Effector memory CD8-positive, alpha-beta T cell (primary cell): ENCODE measurements around the gene SLC25A26.

ENCODE experiments used
- ATAC-seq: fragments of 150-1000 bp; cut with Tn5 transposase; replicated peaks from 2 replicates; pipeline ENCODE4 v1.10.0; 2021; ENCODE audit warnings: mild to moderate bottlenecking, moderate library complexity
- DNase-seq, 3 experiments: peaks; one replicate each; pipeline ENCODE4 v3.0.0; 2021
- H3K27ac Mint-ChIP-seq, 2 donors: one replicate each; pipeline ENCODE4 v1.8.0; 2022; ENCODE audit warnings: mild to moderate bottlenecking in 2 of 2, mixed read lengths in 2 of 2, moderate library complexity in 2 of 2
- H3K27me3 Mint-ChIP-seq, 2 donors: one replicate each; pipeline ENCODE4 v1.8.0; 2022; ENCODE audit warnings: mixed read lengths in 2 of 2
- H3K36me3 Mint-ChIP-seq: one replicate; pipeline ENCODE4 v1.8.0; 2022; ENCODE audit warnings: mild to moderate bottlenecking, moderate library complexity, mixed read lengths; ENCODE audit not compliant: insufficient read depth
- H3K4me1 Mint-ChIP-seq, 2 donors: one replicate each; pipeline ENCODE4 v1.8.0; 2022; ENCODE audit warnings: low read depth in 2 of 2, mixed read lengths in 2 of 2
- H3K4me3 Mint-ChIP-seq, 2 donors: one replicate each; pipeline ENCODE4 v1.8.0; 2022; ENCODE audit warnings: mild to moderate bottlenecking in 2 of 2, mixed read lengths in 2 of 2, moderate library complexity in 2 of 2
- H3K9me3 Mint-ChIP-seq, 2 donors: one replicate each; pipeline ENCODE4 v1.8.0; 2022; ENCODE audit warnings: mixed read lengths in 2 of 2

The SLC25A26 gene

DNA sequence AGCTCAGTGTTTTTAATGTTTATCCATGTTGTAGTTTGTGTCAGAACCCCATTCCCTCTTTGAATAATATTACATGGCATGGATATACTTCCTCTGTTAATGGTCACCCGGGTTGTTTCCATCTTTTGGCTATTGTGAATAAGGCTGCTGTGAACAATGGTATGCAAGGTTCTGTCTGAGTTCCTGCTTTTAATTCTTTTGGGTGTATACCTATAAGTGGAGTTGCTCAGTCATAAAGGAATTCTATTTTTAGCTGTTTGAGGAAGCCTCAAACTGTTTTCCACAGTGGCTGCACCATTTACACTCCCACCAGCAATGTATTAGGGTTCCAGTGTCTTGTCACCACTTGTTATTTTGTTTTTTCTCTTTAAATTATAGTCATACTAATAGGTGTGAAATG is 99.6 kb downstream of the SLC25A26 start:
- ATAC-seq: no peak
- no peak overlapping the region for H3K4me3 Mint-ChIP-seq
- DNase-seq: no peak
- peaks cover 3% of the 10 kb centered on the region for H3K36me3 Mint-ChIP-seq
- H3K9me3 Mint-ChIP-seq: peaks cover 0 to 8% of the 10 kb centered on the region in 2 donors
- H3K4me1 Mint-ChIP-seq: peaks cover 25 to 30% of the 10 kb centered on the region in 2 donors
- no peaks in the 10 kb centered on the region for H3K27me3 Mint-ChIP-seq
- H3K27ac Mint-ChIP-seq: peak overlapping the region in 1 of 2 donors; percentile 66

DNA sequence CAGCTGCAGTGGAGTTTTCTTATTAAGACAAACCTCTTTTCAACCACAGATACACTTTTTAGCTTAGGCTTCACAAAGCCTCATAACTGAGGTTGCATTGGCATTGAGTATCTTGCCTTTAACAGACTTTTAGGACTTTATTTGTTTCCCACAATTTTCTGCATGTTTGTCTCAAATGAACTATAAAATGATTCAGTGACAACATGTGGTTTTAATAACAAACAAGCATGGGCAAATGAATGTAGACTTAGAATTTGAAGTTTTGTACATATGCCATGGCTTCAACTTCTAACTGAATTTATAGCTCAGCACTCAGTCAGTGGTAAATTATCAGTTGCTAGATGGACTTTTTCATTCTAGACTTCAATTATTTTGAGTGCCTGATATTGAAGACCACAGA is 101.6 kb downstream of the SLC25A26 start:
- peaks cover 18 to 21% of the 10 kb centered on the region in 2 donors for H3K4me1 Mint-ChIP-seq
- no peaks in the 10 kb centered on the region for H3K27me3 Mint-ChIP-seq
- no peak for ATAC-seq
- peaks cover 3% of the 10 kb centered on the region for H3K36me3 Mint-ChIP-seq
- peak overlapping the region in 1 of 2 donors; percentile 82 for H3K27ac Mint-ChIP-seq
- peaks cover 0 to 5% of the 10 kb centered on the region in 2 donors for H3K9me3 Mint-ChIP-seq
- H3K4me3 Mint-ChIP-seq: no peak overlapping the region
- DNase-seq: no peak

DNA sequence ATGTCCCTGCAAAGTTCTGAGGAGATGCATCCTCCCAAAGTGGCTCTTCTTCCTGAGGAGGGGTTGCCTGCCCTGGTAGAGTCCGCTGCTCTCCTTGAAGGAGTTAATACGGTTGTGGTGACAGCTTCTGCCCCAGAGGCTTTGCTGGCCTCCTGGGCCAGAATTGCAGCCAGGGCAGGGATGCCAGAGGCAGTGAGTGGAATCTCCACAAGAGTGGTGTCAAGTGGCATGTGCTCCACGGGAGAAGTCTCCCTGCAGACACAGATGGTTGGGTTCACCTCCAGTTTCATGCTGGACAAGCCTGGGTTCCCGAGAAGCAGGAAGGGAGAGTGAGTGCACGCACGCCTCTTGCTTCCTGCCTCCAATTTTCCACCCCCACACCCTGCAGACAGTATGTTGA is 105.5 kb downstream of the SLC25A26 start:
- H3K27me3 Mint-ChIP-seq: no peaks in the 10 kb centered on the region

DNA sequence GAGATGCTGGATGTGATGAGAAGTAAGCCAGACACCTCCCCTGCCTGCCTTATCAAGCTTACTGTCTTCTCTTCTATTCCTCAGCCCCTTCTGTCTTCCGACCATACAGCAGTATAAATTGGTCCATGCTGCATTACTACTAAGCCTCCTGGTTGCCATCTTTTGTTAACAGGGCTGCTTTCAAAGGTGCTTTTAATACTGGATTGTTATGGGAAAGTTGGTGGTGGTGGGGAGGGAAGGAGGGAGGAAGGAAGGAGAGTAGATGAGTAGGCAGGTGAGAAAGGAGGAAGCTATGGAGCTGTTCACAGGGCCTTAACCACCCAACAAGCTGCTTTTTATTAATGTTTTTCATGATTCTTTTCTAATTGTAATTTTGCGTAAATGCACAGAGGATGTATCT is 114.9 kb downstream of the SLC25A26 start:
- Mint-ChIP-seq H3K27me3 (no peaks in the 10 kb centered on the region), H3K4me3 (no peak overlapping the region), H3K4me1 (peaks cover 15 to 43% of the 10 kb centered on the region in 2 donors), H3K36me3 (no peaks in the 10 kb centered on the region), H3K27ac (peak overlapping the region; percentile 20 to 47), H3K9me3 (no peaks in the 10 kb centered on the region)
- no peak for DNase-seq
- ATAC-seq: no peak

More for the DNA sequence above, 105.5 kb downstream of the SLC25A26 start:
- no peaks in the 10 kb centered on the region for H3K36me3 Mint-ChIP-seq
- H3K27ac Mint-ChIP-seq: no peak overlapping the region
- no peak overlapping the region for H3K4me3 Mint-ChIP-seq
- ATAC-seq: no peak
- H3K4me1 Mint-ChIP-seq: peaks cover 15 to 23% of the 10 kb centered on the region in 2 donors
- H3K9me3 Mint-ChIP-seq: peaks cover 0 to 5% of the 10 kb centered on the region in 2 donors
- no peak for DNase-seq

DNA sequence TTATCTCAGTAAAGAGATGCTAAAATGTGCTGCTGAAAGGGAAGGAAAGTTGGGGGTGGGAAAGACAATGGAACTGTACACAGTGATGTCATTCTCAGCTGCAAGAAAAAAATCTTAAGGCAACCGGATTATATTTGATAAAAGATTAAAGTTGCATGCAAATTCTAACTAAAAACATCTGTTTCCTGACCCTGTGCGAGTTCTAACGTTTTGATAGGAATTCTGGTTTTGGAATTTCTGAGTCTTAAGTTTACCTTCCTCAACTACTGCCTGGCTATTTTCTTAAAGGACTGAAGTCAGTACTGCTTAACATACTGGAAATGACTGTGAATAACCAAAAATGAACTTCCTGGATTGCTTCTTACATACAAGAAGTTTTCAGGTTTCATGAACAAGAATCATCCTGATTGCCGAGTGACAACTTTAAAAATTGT is 115.5 kb downstream of the SLC25A26 start:
- Mint-ChIP-seq H3K9me3 (no peaks in the 10 kb centered on the region), H3K4me1 (peaks cover 15 to 41% of the 10 kb centered on the region in 2 donors), H3K27ac (peak overlapping the region; percentile 35 to 47), H3K36me3 (no peaks in the 10 kb centered on the region), H3K4me3 (no peak overlapping the region), H3K27me3 (no peaks in the 10 kb centered on the region)
- DNase-seq: no peak
- no peak for ATAC-seq

DNA sequence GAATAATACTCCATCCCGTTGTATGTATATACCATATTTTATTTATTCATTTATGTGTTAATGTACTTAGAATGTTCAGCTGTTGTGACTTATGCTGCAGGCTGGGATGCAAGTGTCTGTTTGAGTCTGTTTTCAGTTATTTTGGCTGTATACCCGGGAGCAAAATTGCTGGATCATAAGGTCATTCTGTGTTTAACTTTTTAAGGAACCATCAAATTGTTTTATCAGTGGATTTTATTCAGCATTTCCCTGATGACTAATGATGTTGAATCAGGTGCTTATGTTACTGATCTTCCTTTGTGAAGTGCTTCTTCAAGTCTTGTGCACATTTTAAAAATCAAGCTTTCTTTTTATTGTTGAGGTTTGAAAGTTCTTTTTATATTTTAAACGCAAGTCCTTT is 118.1 kb downstream of the SLC25A26 start:
- no peak for ATAC-seq
- Mint-ChIP-seq H3K27me3 (no peaks in the 10 kb centered on the region), H3K4me3 (no peak overlapping the region), H3K36me3 (no peaks in the 10 kb centered on the region), H3K4me1 (peaks cover 15 to 40% of the 10 kb centered on the region in 2 donors), H3K9me3 (no peaks in the 10 kb centered on the region), H3K27ac (peak overlapping the region in 1 of 2 donors; percentile 65)
- no peak for DNase-seq

DNA sequence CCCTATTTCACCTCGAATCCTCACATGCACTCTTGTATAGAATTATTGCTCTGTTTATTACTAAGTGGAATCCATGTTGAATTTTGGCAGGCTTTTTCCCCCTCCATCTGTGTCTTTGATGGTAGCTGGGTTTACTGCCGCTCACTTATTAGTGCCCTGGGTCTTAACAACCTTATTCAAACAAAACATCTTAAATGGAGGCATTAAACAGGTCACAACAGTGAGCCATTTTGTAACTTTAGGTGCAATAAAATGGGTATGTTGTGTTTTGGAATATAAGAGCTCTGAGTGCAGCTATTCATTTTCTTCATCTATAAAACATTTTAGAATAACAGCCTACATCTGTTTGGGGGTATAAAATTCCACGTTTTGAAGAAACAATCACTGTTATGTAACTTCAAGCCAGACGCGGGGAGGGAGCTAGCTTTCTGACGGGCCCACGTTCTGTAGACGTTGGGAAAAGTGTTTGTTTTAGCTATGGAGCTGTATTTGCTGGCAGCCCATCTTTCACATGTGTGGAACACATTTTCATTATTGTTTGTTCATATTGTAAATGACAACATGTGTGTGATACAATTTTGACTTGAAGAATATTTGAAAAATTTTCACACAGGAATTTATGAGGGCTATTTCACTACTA is 122.0 kb downstream of the SLC25A26 start:
- Mint-ChIP-seq H3K4me1 (peaks cover 10 to 35% of the 10 kb centered on the region in 2 donors), H3K4me3 (no peak overlapping the region), H3K36me3 (no peaks in the 10 kb centered on the region), H3K9me3 (no peaks in the 10 kb centered on the region), H3K27me3 (no peaks in the 10 kb centered on the region), H3K27ac (no peak overlapping the region)
- DNase-seq: no peak
- ATAC-seq: no peak

DNA sequence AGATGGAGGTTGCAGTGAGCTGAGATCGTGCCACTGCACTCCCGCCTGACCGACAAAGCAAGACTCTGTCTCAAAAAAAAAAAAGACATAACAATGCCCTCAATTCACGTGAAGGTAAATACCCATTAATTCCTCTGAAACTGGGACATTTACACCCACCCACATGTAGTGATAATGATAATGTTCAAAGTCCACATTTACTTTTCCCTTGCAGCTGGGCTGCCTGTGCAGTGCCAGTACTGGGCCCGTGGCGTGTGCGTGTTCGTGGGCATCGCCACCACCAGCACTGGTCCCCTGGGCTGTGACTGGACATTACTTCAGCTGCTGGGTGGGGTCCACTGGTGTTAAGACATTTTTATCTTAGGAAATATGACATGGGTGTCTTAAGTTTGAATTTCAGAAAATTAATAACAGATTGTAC is 123.6 kb downstream of the SLC25A26 start:
- no peaks in the 10 kb centered on the region for H3K9me3 Mint-ChIP-seq
- H3K4me3 Mint-ChIP-seq: no peak overlapping the region
- peaks cover 6 to 24% of the 10 kb centered on the region in 2 donors for H3K4me1 Mint-ChIP-seq
- H3K27ac Mint-ChIP-seq: no peak overlapping the region
- DNase-seq: no peak
- no peaks in the 10 kb centered on the region for H3K36me3 Mint-ChIP-seq
- no peaks in the 10 kb centered on the region for H3K27me3 Mint-ChIP-seq
- ATAC-seq: no peak

DNA sequence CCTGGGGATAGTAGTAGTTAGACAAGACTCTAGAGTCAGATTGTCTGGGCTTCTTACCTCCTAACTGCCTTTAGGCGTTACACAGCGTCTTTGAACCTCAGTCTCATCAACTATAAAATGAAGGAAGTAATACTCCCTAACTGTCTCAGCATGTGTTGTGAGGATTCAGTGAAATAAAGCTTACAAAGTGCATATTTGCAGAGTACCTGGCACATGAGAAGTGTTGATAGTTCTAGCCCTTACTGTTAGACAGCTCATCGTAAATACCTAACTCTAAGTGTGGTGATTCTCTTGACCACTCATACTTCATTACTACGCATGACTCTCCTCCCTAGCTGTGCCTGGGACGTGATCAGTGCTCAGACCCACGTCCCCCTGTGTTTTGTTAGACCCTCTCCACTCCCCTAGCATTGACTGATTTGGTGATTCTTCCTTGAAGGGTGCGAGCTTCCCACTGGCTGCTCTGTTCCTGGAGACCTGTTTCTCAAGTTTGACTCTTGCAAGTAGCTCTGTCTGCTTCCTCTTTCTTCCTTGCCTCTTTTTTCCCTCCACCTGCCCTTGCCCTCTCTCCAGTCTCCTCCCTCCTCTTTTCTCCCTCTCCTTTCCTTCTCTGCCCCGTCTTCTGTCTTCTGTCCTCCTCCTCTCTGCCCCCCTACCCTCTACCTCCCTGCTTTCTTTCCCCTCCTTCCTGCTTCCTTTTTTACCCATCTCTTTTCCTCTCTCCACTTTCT is 124.2 kb downstream of the SLC25A26 start:
- Mint-ChIP-seq H3K9me3 (no peaks in the 10 kb centered on the region), H3K27me3 (no peaks in the 10 kb centered on the region), H3K36me3 (no peaks in the 10 kb centered on the region), H3K4me1 (peaks cover 5 to 20% of the 10 kb centered on the region in 2 donors), H3K4me3 (no peak overlapping the region), H3K27ac (peak overlapping the region; percentile 57 to 95)
- DNase-seq (no peak), ATAC-seq (no peak)

DNA sequence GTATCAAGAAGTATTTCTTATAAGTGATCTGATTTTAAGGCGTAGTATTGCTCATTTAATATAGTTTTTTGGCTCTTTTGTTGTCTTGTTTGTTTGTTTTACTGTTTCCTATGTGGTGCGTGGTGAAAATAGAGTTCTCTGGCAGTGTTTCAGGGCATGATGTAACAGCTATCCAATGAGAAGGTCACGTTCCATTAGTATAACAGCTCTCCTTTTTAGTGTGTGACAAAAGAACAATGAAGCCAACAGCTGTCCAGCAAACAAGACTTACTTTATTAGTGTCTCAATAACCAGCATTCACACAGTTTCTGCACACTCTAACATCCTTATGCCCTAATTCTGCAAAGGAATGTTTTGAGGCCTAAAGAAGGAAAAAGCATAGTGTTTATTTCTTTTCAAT is 127.9 kb downstream of the SLC25A26 start:
- no peak overlapping the region for H3K27ac Mint-ChIP-seq
- ATAC-seq (no peak), DNase-seq (no peak)
- no peak overlapping the region for H3K4me3 Mint-ChIP-seq
- no peaks in the 10 kb centered on the region for H3K27me3 Mint-ChIP-seq
- no peaks in the 10 kb centered on the region for H3K36me3 Mint-ChIP-seq
- H3K4me1 Mint-ChIP-seq: peaks cover 8 to 34% of the 10 kb centered on the region in 2 donors
- no peaks in the 10 kb centered on the region for H3K9me3 Mint-ChIP-seq

DNA sequence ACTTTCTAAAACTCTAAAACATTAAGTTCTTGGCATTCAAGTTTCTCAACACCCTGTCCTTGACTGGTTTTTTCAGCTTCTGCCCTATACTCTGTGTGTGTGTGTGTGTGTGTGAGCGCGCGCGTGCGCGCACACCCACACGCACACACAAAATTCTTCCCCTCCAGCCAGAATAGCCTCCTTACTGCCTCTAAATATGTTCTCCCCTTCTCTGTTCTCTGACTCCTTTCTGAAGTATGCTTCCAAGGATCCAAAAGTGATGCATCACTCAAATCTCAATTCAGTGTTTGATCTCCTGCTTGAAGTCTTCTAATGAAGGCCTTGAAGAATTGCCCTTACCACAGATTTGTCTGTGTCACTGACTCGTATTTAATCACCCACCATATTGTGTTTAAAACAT is 129.8 kb downstream of the SLC25A26 start:
- H3K4me1 Mint-ChIP-seq: peaks cover 12 to 43% of the 10 kb centered on the region in 2 donors
- H3K36me3 Mint-ChIP-seq: no peaks in the 10 kb centered on the region
- no peak for ATAC-seq
- H3K27me3 Mint-ChIP-seq: no peaks in the 10 kb centered on the region
- no peaks in the 10 kb centered on the region for H3K9me3 Mint-ChIP-seq
- peak overlapping the region in 1 of 2 donors; percentile 12 for H3K27ac Mint-ChIP-seq
- no peak overlapping the region for H3K4me3 Mint-ChIP-seq
- DNase-seq: no peak

DNA sequence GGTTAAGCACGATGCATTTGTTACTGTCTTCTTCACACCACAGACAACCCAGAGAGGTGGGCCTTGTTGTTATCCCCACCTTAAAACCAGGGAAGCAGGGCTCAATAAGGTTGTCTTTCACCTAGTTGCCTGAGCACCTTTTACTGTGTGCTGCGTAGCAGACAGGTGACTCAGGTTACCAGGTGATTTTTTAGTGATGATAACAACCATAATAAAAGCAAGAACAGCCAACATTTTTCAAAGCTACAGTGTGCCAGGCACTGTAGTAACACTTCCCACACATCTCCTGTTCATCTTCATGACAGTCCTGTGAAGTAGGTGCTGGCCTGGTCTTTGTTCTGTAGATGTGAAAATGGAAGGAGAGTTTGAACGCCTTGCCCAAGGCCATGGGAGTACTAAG is 132.2 kb downstream of the SLC25A26 start:
- peak overlapping the region; percentile 24 to 98 for H3K27ac Mint-ChIP-seq
- ATAC-seq (no peak), DNase-seq (no peak)
- H3K36me3 Mint-ChIP-seq: no peaks in the 10 kb centered on the region
- H3K9me3 Mint-ChIP-seq: no peaks in the 10 kb centered on the region
- peaks cover 12 to 45% of the 10 kb centered on the region in 2 donors for H3K4me1 Mint-ChIP-seq
- H3K4me3 Mint-ChIP-seq: no peak overlapping the region
- H3K27me3 Mint-ChIP-seq: no peaks in the 10 kb centered on the region

DNA sequence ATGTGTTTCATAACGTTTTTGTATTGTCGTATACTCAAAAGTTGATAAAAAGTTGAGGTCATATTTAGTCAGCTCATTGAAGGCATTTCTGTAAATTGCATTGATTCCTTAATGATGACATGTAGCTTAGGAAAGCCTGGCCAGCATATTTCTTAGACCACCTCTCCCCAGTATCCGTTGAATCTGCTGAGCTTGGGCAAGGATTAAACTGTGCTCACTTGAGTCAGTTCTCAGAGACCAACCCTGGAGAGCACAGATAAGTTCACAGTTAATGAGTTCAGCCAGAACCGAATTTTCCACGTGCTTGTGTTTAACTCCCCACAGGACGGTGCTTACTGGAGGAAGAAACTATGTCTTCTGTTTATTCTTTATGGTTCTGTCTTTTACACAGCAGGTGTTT is 132.7 kb downstream of the SLC25A26 start:
- Mint-ChIP-seq H3K36me3 (no peaks in the 10 kb centered on the region), H3K4me3 (peak overlapping the region in 1 of 2 donors; percentile 28)

DNA sequence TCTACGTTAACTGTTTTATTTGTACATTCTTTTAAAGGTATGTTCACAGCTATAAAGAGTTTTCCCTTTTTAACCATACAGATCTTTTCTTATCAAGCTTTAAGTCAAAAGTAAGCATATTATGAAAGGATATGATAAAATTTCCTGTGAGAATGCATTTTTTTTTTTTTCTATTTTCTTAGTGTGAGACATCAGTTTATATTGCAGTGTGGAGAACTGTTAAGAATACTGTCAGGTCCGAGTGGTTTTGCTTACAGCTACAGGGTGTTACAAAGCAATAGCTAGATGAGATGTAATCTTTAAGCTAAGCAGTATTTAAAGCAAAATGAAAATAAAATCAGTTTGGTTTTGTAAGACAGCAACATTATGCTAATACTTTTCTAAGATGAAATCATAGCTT is 133.2 kb downstream of the SLC25A26 start:
- DNase-seq (no peak), ATAC-seq (peak; percentile 92)
- H3K27ac Mint-ChIP-seq: peak overlapping the region; percentile 86 to 98
- no peaks in the 10 kb centered on the region for H3K36me3 Mint-ChIP-seq
- peaks cover 12 to 45% of the 10 kb centered on the region in 2 donors for H3K4me1 Mint-ChIP-seq
- no peaks in the 10 kb centered on the region for H3K9me3 Mint-ChIP-seq
- no peaks in the 10 kb centered on the region for H3K27me3 Mint-ChIP-seq
- peak overlapping the region in 1 of 2 donors; percentile 28 for H3K4me3 Mint-ChIP-seq

More for the DNA sequence above, 132.7 kb downstream of the SLC25A26 start:
- ATAC-seq: peak; percentile 18
- no peak for DNase-seq
- Mint-ChIP-seq H3K27ac (peak overlapping the region; percentile 86 to 98), H3K9me3 (no peaks in the 10 kb centered on the region), H3K4me1 (peaks cover 12 to 45% of the 10 kb centered on the region in 2 donors), H3K27me3 (no peaks in the 10 kb centered on the region)
